Tibial artery (tissue), 4 donors: ENCODE measurements around the gene INPP5K.

ENCODE experiments used
- DNase-seq, 2 donors: peaks; one replicate each; pipeline ENCODE4 v3.0.0-alpha.2; 2019
- H3K27ac ChIP-seq, 2 donors: fragments of 200-600 bp; sonication (generic) in 1 of 2; 1 replicate in 1 of 2; 2 replicates in 1 of 2; pipeline ENCODE4 v1.5.1; 2018 to 2019; ENCODE audit warnings: mild to moderate bottlenecking in 1 of 2
- H3K27me3 ChIP-seq, 2 donors: fragments of 200-600 bp; sonication (generic) in 1 of 2; one replicate each; pipeline versions ENCODE4 v1.5.1 to v1.6.0; 2016 to 2019
- H3K36me3 ChIP-seq, 3 donors: fragments of 200-600 bp; sonication (generic) in 2 of 3; one replicate each; pipeline ENCODE4 v1.5.1; 2016 to 2019; ENCODE audit warnings: mild to moderate bottlenecking in 2 of 3
- H3K4me1 ChIP-seq, 4 donors: fragments of 200-600 bp; sonication (generic) in 2 of 4; 1 replicate in 3 of 4; 2 replicates in 1 of 4; pipeline ENCODE4 v1.5.1; 2016 to 2019
- H3K4me3 ChIP-seq, 2 donors: fragments of 200-600 bp; sonication (generic) in 1 of 2; 1 replicate in 1 of 2; 2 replicates in 1 of 2; pipeline ENCODE4 v1.5.1; 2018 to 2019; ENCODE audit warnings: mild to moderate bottlenecking in 2 of 2
- H3K9me3 ChIP-seq, 3 donors: fragments of 200-600 bp; sonication (generic) in 1 of 3; one replicate each; pipeline ENCODE4 v1.5.1; 2016 to 2019
- CTCF ChIP-seq, 2 experiments: fragments of 200-600 bp in 1 of 2; fragments of 450-650 bp in 1 of 2; IDR thresholded peaks; one replicate each; pipeline ENCODE4 v1.5.1; 2017 to 2019; ENCODE audit warnings: antibody characterized with exemption in 2 of 2, mild to moderate bottlenecking in 1 of 2, moderate library complexity in 1 of 2
- intact Hi-C: fragments of 100-400 bp; cut with DNase I; formaldehyde crosslinking; loops from one replicate; pipeline ENCODE4 v1.15.0; 2023; ENCODE audit warnings: low total_unique reads

The INPP5K gene

GRCh38 chr17:1462164-1463112, 54.0 kb downstream of the INPP5K start:
- TF ChIP-seq CTCF (IDR thresholded peaks at IDR 0.05), result no peak

GRCh38 chr17:1461198-1461944, 55.0 kb downstream of the INPP5K start:
- no peaks in the 10 kb centered on the region for H3K9me3 ChIP-seq
- H3K27me3 ChIP-seq, result no peaks in the 10 kb centered on the region
- no peak overlapping the region for H3K4me3 ChIP-seq
- no peak for TF ChIP-seq CTCF (IDR thresholded peaks at IDR 0.05)
- no peak for DNase-seq
- intact Hi-C loops, result no loop called here
- H3K4me1 ChIP-seq, result peaks cover 0 to 52% (median 27%) of the 10 kb centered on the region in 4 donors
- peaks cover 9 to 37% (median 29%) of the 10 kb centered on the region in 3 donors for H3K36me3 ChIP-seq
- H3K27ac ChIP-seq, result peak overlapping the region; percentile 72 to 75

More at GRCh38 chr17:1462164-1463112, 54.0 kb downstream of the INPP5K start:
- Histone ChIP-seq H3K27me3 (no peaks in the 10 kb centered on the region), H3K4me1 (peaks cover 0 to 46% (median 24%) of the 10 kb centered on the region in 4 donors), H3K36me3 (peaks cover 19 to 47% (median 40%) of the 10 kb centered on the region in 3 donors), H3K9me3 (no peaks in the 10 kb centered on the region), H3K4me3 (no peak overlapping the region), H3K27ac (peak overlapping the region in 1 of 2 donors; percentile 72)
- DNase-seq, result no peak
- intact Hi-C loops, result no loop called here

DNA sequence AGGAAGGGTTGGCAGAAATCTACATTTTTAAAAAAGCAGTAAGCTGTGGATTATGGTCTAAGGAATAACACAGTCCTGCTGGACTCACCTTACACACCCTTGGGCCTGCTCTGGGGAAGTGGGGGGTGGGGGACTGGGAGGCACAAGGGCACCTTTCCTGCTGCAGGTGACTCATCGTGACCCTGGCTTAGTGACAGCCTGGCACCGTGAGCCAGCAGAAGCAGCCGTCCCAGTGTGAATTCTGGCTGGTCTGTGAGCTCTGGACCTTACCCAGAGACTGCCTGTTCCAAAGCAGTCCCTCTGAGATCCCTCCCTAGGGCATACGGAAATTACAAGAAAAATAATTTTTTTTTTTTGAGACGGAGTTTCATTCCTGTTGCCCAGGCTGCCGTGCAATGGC, 56.2 kb downstream of the INPP5K start:
- Histone ChIP-seq H3K27me3 (no peaks in the 10 kb centered on the region), H3K9me3 (no peaks in the 10 kb centered on the region), H3K4me1 (peaks cover 0 to 52% (median 27%) of the 10 kb centered on the region in 4 donors), H3K36me3 (peaks cover 0 to 25% (median 18%) of the 10 kb centered on the region in 3 donors), H3K4me3 (no peak overlapping the region), H3K27ac (peak overlapping the region; percentile 72 to 75)
- peak; percentile 87 to 97 for DNase-seq
- no peak for TF ChIP-seq CTCF (IDR thresholded peaks at IDR 0.05)
- intact Hi-C loops, result no loop called here

- H3K36me3 ChIP-seq, result peaks cover 0 to 12% (median 0%) of the 10 kb centered on the region in 3 donors
- H3K27me3 ChIP-seq, result no peaks in the 10 kb centered on the region
- peaks cover 0 to 65% (median 49%) of the 10 kb centered on the region in 4 donors for H3K4me1 ChIP-seq
- peak within 1 kb of the TSS; percentile 92 to 93 for H3K4me3 ChIP-seq
- no peaks in the 10 kb centered on the region for H3K9me3 ChIP-seq
- intact Hi-C loops, result loop anchor here (5.0 kb wide), 2 partner anchors 36 to 56 kb away; partner anchors contain the start of gene MYO1C
- peak in 1 of 2 experiments; percentile 29 for TF ChIP-seq CTCF (IDR thresholded peaks at IDR 0.05)
- H3K27ac ChIP-seq, result peak within 1 kb of the TSS; percentile 93 to 96
- peak; percentile 94 to 98 for DNase-seq
Observed at GRCh38 chr17:1455797-1456599, 60.4 kb downstream of the INPP5K start, which contains the start of gene CRK. TSS of gene CRK (minus strand) at chr17:1456232. CDS start at chr17:1456117, 115 bp downstream.
